Stimulated activated naive CD4-positive, alpha-beta T cell treated with Interleukin-2 at 50 U/mL for 16 hours (primary cell): ENCODE results near the gene PPP2R3A.
"Not testable (repeated sequence)": the region's sequence is repeated elsewhere in the genome, so short reads cannot be mapped to it uniquely, and the experiment has no call there.

ENCODE experiments used
- DNase-seq: peaks from one replicate; lab custom pipeline; 2025; lab: John Stamatoyannopoulos, UW

PPP2R3A gene

GRCh38 chr3:136149667-136150066 lies 184.1 kb downstream of the PPP2R3A start:
- DNase-seq, result no peak

GRCh38 chr3:136151219-136151618 lies 185.7 kb downstream of the PPP2R3A start:
- no peak for DNase-seq

GRCh38 chr3:136152176-136152843 lies 186.8 kb downstream of the PPP2R3A start:
- DNase-seq, result no peak

GRCh38 chr3:136152963-136153362 lies 187.4 kb downstream of the PPP2R3A start:
- no peak for DNase-seq

GRCh38 chr3:136161516-136161915 lies 196.0 kb downstream of the PPP2R3A start:
- no peak for DNase-seq

- no peak for DNase-seq
Measured at GRCh38 chr3:136162322-136162721, 196.8 kb downstream of the PPP2R3A start.

- DNase-seq, result not testable (repeated sequence)
Measured at GRCh38 chr3:136163607-136164006, 198.1 kb downstream of the PPP2R3A start.

GRCh38 chr3:136166507-136166906 lies 201.0 kb downstream of the PPP2R3A start:
- DNase-seq, result no peak

GRCh38 chr3:136168236-136168635 lies 202.7 kb downstream of the PPP2R3A start:
- not testable (repeated sequence) for DNase-seq

GRCh38 chr3:136171097-136171542 lies 205.6 kb downstream of the PPP2R3A start:
- DNase-seq, result peak; percentile 21

GRCh38 chr3:136173939-136174490 lies 208.5 kb downstream of the PPP2R3A start:
- no peak for DNase-seq

GRCh38 chr3:136177876-136178275 lies 212.3 kb downstream of the PPP2R3A start:
- no peak for DNase-seq

GRCh38 chr3:136181741-136182140 lies 216.2 kb downstream of the PPP2R3A start:
- no peak for DNase-seq

GRCh38 chr3:136184703-136185102 lies 219.2 kb downstream of the PPP2R3A start:
- no peak for DNase-seq

GRCh38 chr3:136186344-136186743 lies 220.8 kb downstream of the PPP2R3A start:
- DNase-seq, result no peak

GRCh38 chr3:136186846-136187245 lies 221.3 kb downstream of the PPP2R3A start:
- no peak for DNase-seq

GRCh38 chr3:136187868-136188267 lies 222.3 kb downstream of the PPP2R3A start:
- no peak for DNase-seq

GRCh38 chr3:136189043-136189442 lies 223.5 kb downstream of the PPP2R3A start:
- DNase-seq, result no peak

- DNase-seq, result no peak
Measured at GRCh38 chr3:136189859-136190617, 224.5 kb downstream of the PPP2R3A start.

GRCh38 chr3:136192195-136192594 lies 226.7 kb downstream of the PPP2R3A start:
- DNase-seq, result not testable (repeated sequence)

GRCh38 chr3:136192831-136193230 lies 227.3 kb downstream of the PPP2R3A start:
- DNase-seq, result no peak

- no peak for DNase-seq
Measured at GRCh38 chr3:136193278-136194054, 227.9 kb downstream of the PPP2R3A start.
